ENCODE results near the gene CHN1. TPM values are rescaled to one million over a fixed set of nuclear protein-coding genes. Genes with fewer than 3 reads are reported as not detected.
A peak's percentile ranks its signal among the peaks of the same experiment; 100 is the strongest.

CHN1 gene
- total RNA-seq, 1 donor from 2014 or later, result 14.2 TPM

DNA sequence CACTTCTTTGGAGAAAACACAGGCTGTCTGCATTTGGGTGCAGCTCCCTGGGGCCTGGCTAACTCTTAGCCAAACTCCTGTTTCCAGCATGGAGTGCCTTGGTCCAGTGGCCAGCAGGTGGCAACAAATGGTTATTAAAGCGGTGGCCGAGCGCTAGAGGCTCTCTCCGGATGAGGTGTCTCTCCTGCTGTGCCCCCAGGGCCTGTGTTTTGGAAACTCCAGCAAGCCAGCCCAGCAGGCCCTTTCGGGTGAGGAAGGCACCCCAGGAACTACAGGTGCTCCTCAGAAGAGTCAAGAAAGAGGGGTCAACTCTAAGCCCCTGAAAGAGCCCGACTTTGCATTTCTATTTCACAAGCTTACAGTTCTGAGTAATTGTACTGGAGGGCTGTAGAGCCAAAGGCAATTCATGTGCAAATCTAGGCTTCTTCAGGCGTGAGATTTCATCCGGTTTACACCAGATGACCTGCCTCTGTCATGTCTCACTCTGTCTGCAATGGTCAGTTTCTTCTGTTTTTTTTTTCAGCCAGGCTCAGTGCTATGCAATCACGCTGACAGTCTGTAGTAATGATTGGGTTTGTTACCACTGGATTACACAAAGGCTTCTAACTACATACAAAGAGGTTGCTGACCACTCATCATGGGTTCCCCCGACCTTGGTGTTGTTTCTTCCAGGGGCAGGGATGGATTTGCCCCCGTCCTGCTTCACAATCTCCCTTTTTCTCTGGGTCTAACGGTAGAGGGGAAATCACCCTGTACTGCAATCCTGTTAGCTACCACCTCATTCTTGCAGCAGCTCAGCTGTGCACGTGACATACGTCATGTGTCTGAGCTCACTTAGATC lies 233.3 kb downstream of the CHN1 start:
- Histone ChIP-seq H3K9me3 (replicated peaks) (no peaks in the 10 kb centered on the region), H3K27me3 (ENCODE audit: low read depth) (no peaks in the 10 kb centered on the region), H3K36me3 (no peaks in the 10 kb centered on the region), H3K4me1 (peaks cover 13% of the 10 kb centered on the region), H3K4me3 (peak overlapping the region; percentile 37), H3K27ac (replicated peaks) (no peak overlapping the region)
- peak; percentile 77 for DNase-seq
- TF ChIP-seq, protein P1, sequence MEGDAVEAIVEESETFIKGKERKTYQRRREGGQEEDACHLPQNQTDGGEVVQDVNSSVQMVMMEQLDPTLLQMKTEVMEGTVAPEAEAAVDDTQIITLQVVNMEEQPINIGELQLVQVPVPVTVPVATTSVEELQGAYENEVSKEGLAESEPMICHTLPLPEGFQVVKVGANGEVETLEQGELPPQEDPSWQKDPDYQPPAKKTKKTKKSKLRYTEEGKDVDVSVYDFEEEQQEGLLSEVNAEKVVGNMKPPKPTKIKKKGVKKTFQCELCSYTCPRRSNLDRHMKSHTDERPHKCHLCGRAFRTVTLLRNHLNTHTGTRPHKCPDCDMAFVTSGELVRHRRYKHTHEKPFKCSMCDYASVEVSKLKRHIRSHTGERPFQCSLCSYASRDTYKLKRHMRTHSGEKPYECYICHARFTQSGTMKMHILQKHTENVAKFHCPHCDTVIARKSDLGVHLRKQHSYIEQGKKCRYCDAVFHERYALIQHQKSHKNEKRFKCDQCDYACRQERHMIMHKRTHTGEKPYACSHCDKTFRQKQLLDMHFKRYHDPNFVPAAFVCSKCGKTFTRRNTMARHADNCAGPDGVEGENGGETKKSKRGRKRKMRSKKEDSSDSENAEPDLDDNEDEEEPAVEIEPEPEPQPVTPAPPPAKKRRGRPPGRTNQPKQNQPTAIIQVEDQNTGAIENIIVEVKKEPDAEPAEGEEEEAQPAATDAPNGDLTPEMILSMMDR (IDR thresholded peaks at IDR 0.05; ENCODE audit: borderline replicate concordance), result peak; percentile 91
- intact Hi-C loops (cut with micrococcal nuclease), result loop anchor here (5.0 kb wide), 1 partner anchor 215 kb away; no protein-coding TSS in a partner anchor

DNA sequence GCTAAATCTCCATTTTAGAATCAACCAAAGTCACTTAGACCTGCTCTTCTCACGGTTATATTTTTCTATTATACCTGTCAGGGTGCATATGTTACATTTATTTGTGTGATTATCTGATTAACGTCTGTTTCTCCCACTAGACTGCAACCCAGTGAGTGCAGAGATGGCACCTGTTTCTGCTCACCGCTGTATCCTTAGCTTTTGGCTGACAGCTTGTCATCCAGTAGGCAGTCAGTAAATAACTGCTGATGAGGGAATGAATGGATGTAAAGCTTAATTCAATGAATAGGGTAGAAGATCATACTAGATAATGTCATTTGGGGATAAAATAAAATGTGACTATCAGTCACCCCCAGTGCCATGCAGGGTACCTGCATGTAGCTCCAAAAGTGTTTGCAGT lies 234.0 kb downstream of the CHN1 start:
- TF ChIP-seq, protein P1 (IDR thresholded peaks at IDR 0.05; ENCODE audit: borderline replicate concordance), result no peak
- Histone ChIP-seq H3K36me3 (no peaks in the 10 kb centered on the region), H3K27me3 (ENCODE audit: low read depth) (no peaks in the 10 kb centered on the region), H3K9me3 (replicated peaks) (no peaks in the 10 kb centered on the region), H3K27ac (replicated peaks) (no peak overlapping the region), H3K4me1 (peaks cover 13% of the 10 kb centered on the region), H3K4me3 (no peak overlapping the region)
- intact Hi-C loops (cut with micrococcal nuclease), result loop anchor here (5.0 kb wide), 1 partner anchor 216 kb away; no protein-coding TSS in a partner anchor
- DNase-seq, result no peak

DNA sequence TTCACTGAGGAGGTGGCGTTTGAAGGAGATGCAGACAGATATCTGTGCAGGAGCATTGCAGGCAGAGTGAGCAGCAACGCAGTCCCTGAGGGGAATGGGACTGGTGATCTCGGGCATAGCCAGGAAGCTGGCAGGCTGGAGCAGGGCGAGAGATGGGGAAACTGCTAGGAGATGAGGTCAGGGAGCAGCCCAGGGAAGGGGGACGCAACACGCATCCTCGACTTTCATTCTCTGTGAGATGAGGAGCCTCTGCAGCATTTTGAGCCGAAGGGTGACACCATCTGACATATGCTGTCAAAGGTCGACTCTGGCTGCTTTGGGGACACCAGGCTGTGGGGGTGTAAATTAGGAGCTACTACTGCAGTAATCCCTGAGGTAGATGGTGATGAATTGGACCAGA lies 236.6 kb downstream of the CHN1 start:
- Histone ChIP-seq H3K9me3 (replicated peaks) (no peaks in the 10 kb centered on the region), H3K4me3 (no peak overlapping the region), H3K27me3 (ENCODE audit: low read depth) (no peaks in the 10 kb centered on the region), H3K4me1 (peaks cover 14% of the 10 kb centered on the region), H3K27ac (replicated peaks) (no peak overlapping the region), H3K36me3 (no peaks in the 10 kb centered on the region)
- TF ChIP-seq, protein P1 (IDR thresholded peaks at IDR 0.05; ENCODE audit: borderline replicate concordance), result no peak
- no peak for DNase-seq
- intact Hi-C loops (cut with micrococcal nuclease), result no loop called here

DNA sequence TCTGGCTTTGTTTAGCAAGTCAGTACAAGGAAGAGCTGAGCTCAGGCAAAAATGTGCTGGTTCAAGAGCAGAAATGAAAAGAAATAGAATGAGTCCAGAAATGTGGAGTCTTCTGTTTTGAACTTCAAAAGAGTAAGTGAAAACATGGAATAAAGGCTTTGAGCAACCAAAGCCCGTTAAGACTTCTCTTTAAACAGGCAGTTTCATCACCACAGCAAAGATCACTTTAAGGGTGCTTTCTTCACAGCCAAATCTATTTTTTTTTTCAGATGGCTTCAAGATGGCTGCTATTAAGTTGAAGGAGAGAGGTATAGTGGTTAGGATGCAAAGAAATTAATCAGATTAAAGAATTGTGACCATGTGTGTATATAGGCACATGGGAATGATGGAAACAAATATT lies 238.9 kb downstream of the CHN1 start:
- TF ChIP-seq, protein P1 (IDR thresholded peaks at IDR 0.05; ENCODE audit: borderline replicate concordance), result no peak
- Histone ChIP-seq H3K27me3 (ENCODE audit: low read depth) (no peaks in the 10 kb centered on the region), H3K36me3 (no peaks in the 10 kb centered on the region), H3K4me3 (no peak overlapping the region), H3K27ac (replicated peaks) (no peak overlapping the region), H3K4me1 (peaks cover 20% of the 10 kb centered on the region), H3K9me3 (replicated peaks) (no peaks in the 10 kb centered on the region)
- intact Hi-C loops (cut with micrococcal nuclease), result no loop called here
- no peak for DNase-seq

DNA sequence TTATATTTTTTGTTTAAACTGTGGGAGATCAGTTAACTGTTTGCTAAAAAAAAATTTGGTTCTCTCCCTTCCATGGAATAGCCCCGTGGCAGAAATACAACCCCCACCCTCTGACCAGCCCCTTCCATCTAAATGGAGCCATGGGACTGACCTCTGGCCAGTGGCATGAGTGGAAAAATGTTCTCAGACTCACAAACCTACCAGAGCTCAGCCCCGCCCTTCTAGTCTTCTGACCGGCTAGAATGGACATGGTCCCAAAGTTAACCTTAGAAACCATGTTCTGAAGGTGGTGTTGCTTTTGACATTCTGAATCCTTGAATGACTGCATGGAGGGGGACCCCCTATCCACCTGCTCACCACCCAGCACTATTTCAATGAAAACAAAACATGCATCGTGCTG lies 239.6 kb downstream of the CHN1 start:
- Histone ChIP-seq H3K36me3 (no peaks in the 10 kb centered on the region), H3K4me1 (peaks cover 20% of the 10 kb centered on the region), H3K27ac (replicated peaks) (no peak overlapping the region), H3K9me3 (replicated peaks) (no peaks in the 10 kb centered on the region), H3K4me3 (no peak overlapping the region), H3K27me3 (ENCODE audit: low read depth) (no peaks in the 10 kb centered on the region)
- intact Hi-C loops (cut with micrococcal nuclease), result no loop called here
- DNase-seq, result no peak
- TF ChIP-seq, protein P1 (IDR thresholded peaks at IDR 0.05; ENCODE audit: borderline replicate concordance), result no peak

Measured in left ventricle myocardium inferior (tissue), 1 donor.